Adrenal gland (tissue), 12 donors: ENCODE results near the gene GFRA3. TPM values are rescaled to one million over a fixed set of nuclear protein-coding genes. Genes with fewer than 3 reads are reported as not detected.

Experiments used
- DNase-seq, 7 donors: peaks; one replicate each; pipeline ENCODE4 v3.0.0-alpha.2; 2019 to 2020
- H3K27ac ChIP-seq, 5 donors: fragments of 200-600 bp; sonication (generic) in 4 of 5; 1 replicate in 3 of 5; 2 replicates in 2 of 5; pipeline versions ENCODE4 v1.5.1 to v1.8.0; 2016 to 2020; ENCODE audit warnings: mild to moderate bottlenecking in 1 of 5
- H3K27me3 ChIP-seq: fragments of 200-600 bp; 2 replicates; pipeline ENCODE4 v1.8.0; 2021
- H3K36me3 ChIP-seq, 2 donors: fragments of 200-600 bp; replicated peaks in 1 of 2; 1 replicate in 1 of 2; 2 replicates in 1 of 2; pipeline versions ENCODE4 v1.5.1 to v1.8.0; 2018 to 2022
- H3K4me1 ChIP-seq, 2 donors: fragments of 200-600 bp; replicated peaks in 1 of 2; 1 replicate in 1 of 2; 2 replicates in 1 of 2; pipeline versions ENCODE4 v1.5.1 to v1.8.0; 2018 to 2021
- H3K4me3 ChIP-seq, 4 donors: fragments of 200-600 bp; sonication (generic) in 3 of 4; one replicate each; pipeline ENCODE4 v1.5.1; 2016 to 2018
- H3K9me3 ChIP-seq, 3 donors: fragments of 200-600 bp; sonication (generic) in 1 of 3; replicated peaks in 1 of 3; 1 replicate in 2 of 3; 2 replicates in 1 of 3; pipeline versions ENCODE4 v1.5.1 to v1.8.0; 2016 to 2021
- POLR2A ChIP-seq, 2 donors: fragments of 450-650 bp; IDR thresholded peaks; one replicate each; pipeline ENCODE4 v1.6.1; 2017; ENCODE audit warnings: antibody characterized with exemption in 2 of 2, mild to moderate bottlenecking in 2 of 2, moderate library complexity in 1 of 2
- whole genome bisulfite sequencing, 4 donors: extraction: QIAGEN DNeasy Blood & Tissue Kit in 2 of 4; methylation state at CpG; one replicate each; pipeline versions ENCODE4 v1.1.5 to v1.1.7; 2013 to 2017; 5-methylcytosine and 5-hydroxymethylcytosine counted together
- intact Hi-C, 2 donors: fragments of 100-400 bp; cut with DNase I; formaldehyde crosslinking; loops; one replicate each; pipeline versions ENCODE4 v1.14.1 to v1.15.0; 2022 to 2023
- polyA plus RNA-seq, 3 donors: library from polyadenylated mRNA; stranded (reverse); fragments of 200-250 nt in 2 of 3; fragments of 350-450 nt in 1 of 3; fragmentation: Illumina TruSeq in 1 of 3; extraction: RNeasy Lipid Tissue Mini Kit (QIAGEN cat#74804) in 1 of 3; gene quantifications; one replicate each; pipeline ENCODE4 v1.2.3, GENCODE V29; 2013 to 2014
- total RNA-seq, 9 donors: library from RNA; depleted of rRNA in 4 of 9; stranded (reverse); fragments of >200 nt in 4 of 9; fragments of 120-200 nt in 1 of 9; fragmentation: NEBNext Ultra II Directional in 1 of 9; extraction: Animal tissue kit (Norgen Biotek cat#: 25700) in 1 of 9; gene quantifications; one replicate each; pipeline versions ENCODE4 v1.1.0 to v1.2.4, GENCODE V29; 2013 to 2023
- TF ChIP-seq, protein P1 (sequence below), 6 experiments: fragments of 450-650 bp in 4 of 6; fragments of 200-600 bp in 2 of 6; sonication (generic) in 1 of 6; IDR thresholded peaks; 1 replicate in 5 of 6; 2 replicates in 1 of 6; pipeline versions ENCODE4 v1.5.1 to v1.8.0; 2016 to 2021; ENCODE audit warnings: antibody characterized with exemption in 6 of 6, mild to moderate bottlenecking in 2 of 6, moderate library complexity in 1 of 6
- donor health status: healthy with polysubstance abuse.
- donor health status: Bipolar disorder and iron deficiency.
- donor health status: DM: yes; HTN: yes; CAD: no.
- donor health status: DM: no; HTN: no; CAD: no.
- donor health status: DM: no; HTN: no; CAD: no.
- donor health status: DM: yes; HTN: yes; CAD: no.

Gene GFRA3
- total and polyA plus RNA-seq, 12 donors, result 0.18 to 4.0 (median 0.39) TPM; not detected in 1

DNA sequence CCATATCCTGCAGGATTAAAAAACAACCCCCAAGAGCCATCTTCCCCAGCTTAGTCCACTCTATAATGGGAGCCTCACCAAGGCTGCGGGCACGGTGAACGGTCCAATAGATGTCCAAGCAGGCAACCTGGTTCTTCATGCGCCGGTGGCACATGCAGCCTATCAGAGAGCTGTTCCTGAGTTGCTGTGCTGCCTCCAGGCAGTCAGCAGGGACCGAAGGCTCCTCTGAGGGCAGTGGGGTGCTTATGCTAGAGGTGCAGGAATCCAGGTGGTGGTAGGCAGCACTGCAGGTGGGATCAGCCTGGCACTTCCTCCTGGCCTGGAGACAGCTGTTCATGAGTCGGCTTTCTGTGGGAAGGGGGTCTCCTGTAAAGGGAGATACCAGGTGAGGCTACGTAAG, 10.2 kb downstream of the GFRA3 start:
- no peaks in the 10 kb centered on the region for H3K27me3 ChIP-seq

DNA sequence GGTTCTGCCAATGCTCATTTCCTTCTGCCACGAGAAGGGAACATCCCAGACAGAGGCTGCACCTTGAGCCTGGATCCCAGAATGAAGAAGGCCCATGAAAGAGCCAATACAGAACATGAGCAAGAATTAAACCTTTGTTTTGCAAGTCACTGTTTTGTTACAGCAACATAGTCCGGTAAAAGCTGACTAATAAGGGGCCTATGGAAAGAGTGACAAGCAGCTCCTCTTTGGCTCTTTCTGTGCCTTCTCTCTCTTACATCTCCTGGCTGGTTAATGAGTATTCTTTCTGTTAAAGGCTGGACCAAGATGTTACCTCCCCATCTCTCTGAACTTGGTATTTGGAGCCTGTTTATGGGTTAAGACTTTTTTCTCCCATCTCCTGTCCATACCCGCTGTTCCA, 10.8 kb downstream of the GFRA3 start:
- intact Hi-C loops, result no loop called here
- no peaks in the 10 kb centered on the region for H3K27me3 ChIP-seq
- TF ChIP-seq, protein P1, sequence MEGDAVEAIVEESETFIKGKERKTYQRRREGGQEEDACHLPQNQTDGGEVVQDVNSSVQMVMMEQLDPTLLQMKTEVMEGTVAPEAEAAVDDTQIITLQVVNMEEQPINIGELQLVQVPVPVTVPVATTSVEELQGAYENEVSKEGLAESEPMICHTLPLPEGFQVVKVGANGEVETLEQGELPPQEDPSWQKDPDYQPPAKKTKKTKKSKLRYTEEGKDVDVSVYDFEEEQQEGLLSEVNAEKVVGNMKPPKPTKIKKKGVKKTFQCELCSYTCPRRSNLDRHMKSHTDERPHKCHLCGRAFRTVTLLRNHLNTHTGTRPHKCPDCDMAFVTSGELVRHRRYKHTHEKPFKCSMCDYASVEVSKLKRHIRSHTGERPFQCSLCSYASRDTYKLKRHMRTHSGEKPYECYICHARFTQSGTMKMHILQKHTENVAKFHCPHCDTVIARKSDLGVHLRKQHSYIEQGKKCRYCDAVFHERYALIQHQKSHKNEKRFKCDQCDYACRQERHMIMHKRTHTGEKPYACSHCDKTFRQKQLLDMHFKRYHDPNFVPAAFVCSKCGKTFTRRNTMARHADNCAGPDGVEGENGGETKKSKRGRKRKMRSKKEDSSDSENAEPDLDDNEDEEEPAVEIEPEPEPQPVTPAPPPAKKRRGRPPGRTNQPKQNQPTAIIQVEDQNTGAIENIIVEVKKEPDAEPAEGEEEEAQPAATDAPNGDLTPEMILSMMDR (IDR thresholded peaks at IDR 0.05), result no peak
- no peak for TF ChIP-seq POLR2A (IDR thresholded peaks at IDR 0.05)

More for the DNA sequence above, 10.2 kb downstream of the GFRA3 start:
- Histone ChIP-seq H3K9me3 (no peaks in the 10 kb centered on the region), H3K4me3 (no peak overlapping the region), H3K36me3 (no peaks in the 10 kb centered on the region), H3K4me1 (no peaks in the 10 kb centered on the region), H3K27ac (no peak overlapping the region)
- DNase-seq, result no peak
- no peak for TF ChIP-seq POLR2A (IDR thresholded peaks at IDR 0.05)
- TF ChIP-seq, protein P1 (IDR thresholded peaks at IDR 0.05), result no peak
- intact Hi-C loops, result no loop called here
- WGBS, 4 donors, result 84 to 98% (median 90%) methylated on average over 2 to 8 of the region's 8 CpGs

DNA sequence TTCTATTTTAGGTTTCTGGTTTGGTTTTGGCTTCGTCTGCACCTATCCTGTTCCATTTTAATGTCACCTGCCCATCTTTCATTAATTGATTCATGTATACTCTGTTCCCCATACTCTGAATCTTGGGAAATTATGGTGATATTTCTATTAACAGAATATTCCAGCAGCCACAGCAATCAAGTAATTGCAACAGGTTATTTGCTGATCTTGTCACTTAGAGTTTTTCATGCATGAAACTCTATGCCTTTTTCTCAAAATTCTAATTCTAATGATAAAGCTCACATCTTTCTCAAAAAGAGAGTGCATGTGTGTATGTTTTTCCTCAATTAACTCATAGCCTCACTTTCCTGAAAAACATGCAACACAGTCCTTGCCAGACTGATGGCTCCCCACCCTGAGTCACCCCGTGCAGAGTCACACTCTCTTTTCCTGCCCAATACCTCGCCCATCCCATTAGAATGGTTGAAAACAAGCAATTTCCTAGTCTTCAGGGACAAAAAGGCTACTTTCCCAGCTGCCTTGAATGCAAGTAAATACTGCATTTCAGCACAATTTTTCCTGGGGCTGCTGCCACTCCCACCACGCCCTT, 15.6 kb downstream of the GFRA3 start:
- H3K27ac ChIP-seq, result no peak overlapping the region
- 73 to 79% (median 78%) methylated on average over 4 of the region's 4 CpGs for WGBS, 4 donors
- no peaks in the 10 kb centered on the region for H3K36me3 ChIP-seq
- H3K4me1 ChIP-seq, result no peaks in the 10 kb centered on the region
- no peak for TF ChIP-seq POLR2A (IDR thresholded peaks at IDR 0.05)
- TF ChIP-seq, protein P1 (IDR thresholded peaks at IDR 0.05), result no peak
- no peak overlapping the region for H3K4me3 ChIP-seq
- no peaks in the 10 kb centered on the region for H3K9me3 ChIP-seq
- DNase-seq, result no peak
- intact Hi-C loops, result no loop called here
- H3K27me3 ChIP-seq, result no peaks in the 10 kb centered on the region

More for the DNA sequence above, 10.8 kb downstream of the GFRA3 start:
- Histone ChIP-seq H3K36me3 (no peaks in the 10 kb centered on the region), H3K9me3 (no peaks in the 10 kb centered on the region), H3K27ac (no peak overlapping the region), H3K4me3 (no peak overlapping the region), H3K4me1 (no peaks in the 10 kb centered on the region)
- DNase-seq, result no peak
- 77 to 89% (median 85%) methylated on average over 3 of the region's 3 CpGs for WGBS, 4 donors

DNA sequence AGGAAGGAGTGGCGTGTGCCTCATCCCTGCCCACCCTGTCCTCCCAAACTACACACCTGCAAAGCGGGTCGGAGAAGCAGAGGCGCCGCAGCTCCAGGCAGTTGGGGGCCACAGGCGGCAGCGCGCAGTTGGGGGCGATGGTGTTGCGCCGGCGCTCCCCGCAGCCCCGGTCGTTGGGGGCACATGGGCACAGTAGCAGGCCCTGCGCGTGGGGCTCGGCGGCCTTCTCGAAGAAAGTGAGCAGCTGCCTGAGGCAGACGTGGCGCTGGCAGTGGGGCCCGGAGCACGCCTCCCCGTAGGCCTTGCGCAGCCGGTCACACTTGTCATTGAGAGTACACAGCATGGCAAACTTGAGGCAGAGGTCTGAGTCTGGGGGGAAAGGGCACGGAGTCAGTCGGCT, 16.8 kb downstream of the GFRA3 start:
- H3K4me1 ChIP-seq, result no peaks in the 10 kb centered on the region
- H3K9me3 ChIP-seq, result no peaks in the 10 kb centered on the region
- no peak overlapping the region for H3K4me3 ChIP-seq
- no peak overlapping the region for H3K27ac ChIP-seq
- intact Hi-C loops, result no loop called here
- DNase-seq, result no peak
- H3K27me3 ChIP-seq, result no peaks in the 10 kb centered on the region
- WGBS, 4 donors, result 70 to 83% (median 75%) methylated on average over 15 to 29 of the region's 29 CpGs
- no peak for TF ChIP-seq POLR2A (IDR thresholded peaks at IDR 0.05)
- TF ChIP-seq, protein P1 (IDR thresholded peaks at IDR 0.05), result no peak
- H3K36me3 ChIP-seq, result no peaks in the 10 kb centered on the region
